Stimulated activated CD4-positive, alpha-beta T cell treated with anti-CD3 and anti-CD28 coated beads, Interleukin-12 subunit alpha, Interleukin-12 subunit beta, amount 100 ng/mL, for 48 hours (primary cell): ENCODE data around the gene CARD11.
"Not testable (repeated sequence)": the region's sequence is repeated elsewhere in the genome, so short reads cannot be mapped to it uniquely, and the experiment has no call there.

ENCODE experiments used
- DNase-seq, 3 donors: peaks; one replicate each; pipeline ENCODE4 v3.0.0-alpha.2; 2020; ENCODE audit warnings: low read depth in 2 of 3, low spot score in 1 of 3

The CARD11 gene

GRCh38 chr7:2966466-2967078, 77.1 kb downstream of the CARD11 start:
- DNase-seq: no peak

- no peak for DNase-seq
Measured at GRCh38 chr7:2965745-2966270, 77.9 kb downstream of the CARD11 start.

GRCh38 chr7:2965301-2965700, 78.4 kb downstream of the CARD11 start:
- no peak for DNase-seq

- no peak for DNase-seq
Measured at GRCh38 chr7:2964208-2964607, 79.5 kb downstream of the CARD11 start.

GRCh38 chr7:2962865-2963264, 80.8 kb downstream of the CARD11 start:
- no peak for DNase-seq

- no peak for DNase-seq
Measured at GRCh38 chr7:2959828-2960599, 83.7 kb downstream of the CARD11 start.

- no peak for DNase-seq
Measured at GRCh38 chr7:2959103-2959680, 84.5 kb downstream of the CARD11 start.

- DNase-seq: no peak
Measured at GRCh38 chr7:2958416-2959102, 85.1 kb downstream of the CARD11 start.

- DNase-seq: not testable (repeated sequence)
Measured at GRCh38 chr7:2957369-2957727, 86.3 kb downstream of the CARD11 start.

GRCh38 chr7:2956526-2957368, 86.9 kb downstream of the CARD11 start:
- DNase-seq: peak; percentile 39 to 47 (median 40)

- no peak for DNase-seq
Measured at GRCh38 chr7:2956076-2956475, 87.6 kb downstream of the CARD11 start.

GRCh38 chr7:2955269-2955668, 88.4 kb downstream of the CARD11 start:
- DNase-seq: no peak

GRCh38 chr7:2954433-2954853, 89.2 kb downstream of the CARD11 start:
- DNase-seq: no peak

GRCh38 chr7:2953588-2954407, 89.9 kb downstream of the CARD11 start:
- no peak for DNase-seq

- DNase-seq: no peak
Measured at GRCh38 chr7:2953099-2953498, 90.6 kb downstream of the CARD11 start.

GRCh38 chr7:2952316-2952715, 91.4 kb downstream of the CARD11 start:
- DNase-seq: no peak

GRCh38 chr7:2950578-2950977, 93.1 kb downstream of the CARD11 start:
- DNase-seq: no peak

- DNase-seq: no peak
Measured at GRCh38 chr7:2948749-2949148, 94.9 kb downstream of the CARD11 start.

GRCh38 chr7:2947058-2947780, 96.4 kb downstream of the CARD11 start:
- DNase-seq: no peak
